ENCODE measurements around the gene SCARB2. TPM values are rescaled to one million over a fixed set of nuclear protein-coding genes. Genes with fewer than 3 reads are reported as not detected.

Gene SCARB2
- total RNA-seq, 1 donor, result 200 TPM

GRCh38 chr4:76200771-76201231 lies 12.8 kb downstream of the SCARB2 start:
- no peaks in the 10 kb centered on the region for H3K27me3 ChIP-seq (ENCODE audit: insufficient read depth, low read length)
- H3K79me2 ChIP-seq (ENCODE audit: insufficient read depth, low read length), result peaks cover 79% of the 10 kb centered on the region
- no peaks in the 10 kb centered on the region for H3K9me3 ChIP-seq (ENCODE audit: low read depth, low read length)
- H3K27ac ChIP-seq (ENCODE audit: low read depth, low read length), result peak overlapping the region; percentile 88
- H3K36me3 ChIP-seq (ENCODE audit: insufficient read depth, low read length), result no peaks in the 10 kb centered on the region
- H2AFZ ChIP-seq (ENCODE audit: low read length), result no peak overlapping the region
- H4K20me1 ChIP-seq (ENCODE audit: insufficient read depth, low read length), result peaks cover 5% of the 10 kb centered on the region
- H3K4me1 ChIP-seq (ENCODE audit: insufficient read depth, low read length), result peaks cover 53% of the 10 kb centered on the region
- no peak for TF ChIP-seq CTCF (IDR thresholded peaks at IDR 0.05; ENCODE audit: extremely low read depth, low read depth, low read length)
- peak overlapping the region; percentile 79 for H3K4me2 ChIP-seq (ENCODE audit: insufficient read depth, low read length)
- no peak for DNase-seq (ENCODE audit: insufficient read length, low spot score, missing footprints)
- no peak overlapping the region for H3K4me3 ChIP-seq (ENCODE audit: insufficient read depth, low read length)

GRCh38 chr4:76199664-76200211 lies 13.9 kb downstream of the SCARB2 start:
- peaks cover 62% of the 10 kb centered on the region for H3K4me1 ChIP-seq (ENCODE audit: insufficient read depth, low read length)

GRCh38 chr4:76198411-76199237 lies 15.0 kb downstream of the SCARB2 start:
- peak overlapping the region; percentile 88 for H3K27ac ChIP-seq (ENCODE audit: low read depth, low read length)
- H3K4me3 ChIP-seq (ENCODE audit: insufficient read depth, low read length), result peak overlapping the region; percentile 36
- DNase-seq (ENCODE audit: insufficient read length, low spot score, missing footprints), result no peak
- H2AFZ ChIP-seq (ENCODE audit: low read length), result no peak overlapping the region
- peaks cover 73% of the 10 kb centered on the region for H3K4me1 ChIP-seq (ENCODE audit: insufficient read depth, low read length)
- peaks cover 3% of the 10 kb centered on the region for H3K36me3 ChIP-seq (ENCODE audit: insufficient read depth, low read length)
- H3K79me2 ChIP-seq (ENCODE audit: insufficient read depth, low read length), result peaks cover 69% of the 10 kb centered on the region
- H3K27me3 ChIP-seq (ENCODE audit: insufficient read depth, low read length), result no peaks in the 10 kb centered on the region
- H4K20me1 ChIP-seq (ENCODE audit: insufficient read depth, low read length), result peaks cover 3% of the 10 kb centered on the region
- TF ChIP-seq CTCF (IDR thresholded peaks at IDR 0.05; ENCODE audit: extremely low read depth, low read depth, low read length), result no peak
- no peaks in the 10 kb centered on the region for H3K9me3 ChIP-seq (ENCODE audit: low read depth, low read length)
- H3K4me2 ChIP-seq (ENCODE audit: insufficient read depth, low read length), result peak overlapping the region; percentile 79

More at GRCh38 chr4:76199664-76200211, 13.9 kb downstream of the SCARB2 start:
- H3K27me3 ChIP-seq (ENCODE audit: insufficient read depth, low read length), result no peaks in the 10 kb centered on the region
- no peaks in the 10 kb centered on the region for H3K36me3 ChIP-seq (ENCODE audit: insufficient read depth, low read length)
- TF ChIP-seq CTCF (IDR thresholded peaks at IDR 0.05; ENCODE audit: extremely low read depth, low read depth, low read length), result peak; percentile 21
- H4K20me1 ChIP-seq (ENCODE audit: insufficient read depth, low read length), result peaks cover 3% of the 10 kb centered on the region
- DNase-seq (ENCODE audit: insufficient read length, low spot score, missing footprints), result no peak
- no peaks in the 10 kb centered on the region for H3K9me3 ChIP-seq (ENCODE audit: low read depth, low read length)
- peak overlapping the region; percentile 38 for H3K4me3 ChIP-seq (ENCODE audit: insufficient read depth, low read length)
- H3K27ac ChIP-seq (ENCODE audit: low read depth, low read length), result peak overlapping the region; percentile 88
- H2AFZ ChIP-seq (ENCODE audit: low read length), result peak overlapping the region; percentile 39
- H3K4me2 ChIP-seq (ENCODE audit: insufficient read depth, low read length), result peak overlapping the region; percentile 79
- peaks cover 76% of the 10 kb centered on the region for H3K79me2 ChIP-seq (ENCODE audit: insufficient read depth, low read length)

- H2AFZ ChIP-seq (ENCODE audit: low read length), result no peak overlapping the region
- peak overlapping the region; percentile 88 for H3K27ac ChIP-seq (ENCODE audit: low read depth, low read length)
- no peak for TF ChIP-seq CTCF (IDR thresholded peaks at IDR 0.05; ENCODE audit: extremely low read depth, low read depth, low read length)
- peaks cover 78% of the 10 kb centered on the region for H3K4me1 ChIP-seq (ENCODE audit: insufficient read depth, low read length)
- peaks cover 9% of the 10 kb centered on the region for H3K36me3 ChIP-seq (ENCODE audit: insufficient read depth, low read length)
- peaks cover 3% of the 10 kb centered on the region for H4K20me1 ChIP-seq (ENCODE audit: insufficient read depth, low read length)
- peak overlapping the region; percentile 79 for H3K4me2 ChIP-seq (ENCODE audit: insufficient read depth, low read length)
- H3K27me3 ChIP-seq (ENCODE audit: insufficient read depth, low read length), result no peaks in the 10 kb centered on the region
- no peaks in the 10 kb centered on the region for H3K9me3 ChIP-seq (ENCODE audit: low read depth, low read length)
- peak overlapping the region; percentile 36 for H3K4me3 ChIP-seq (ENCODE audit: insufficient read depth, low read length)
- DNase-seq (ENCODE audit: insufficient read length, low spot score, missing footprints), result no peak
- H3K79me2 ChIP-seq (ENCODE audit: insufficient read depth, low read length), result peaks cover 69% of the 10 kb centered on the region
These were observed 15.6 kb downstream of the SCARB2 start for GRCh38 chr4:76197971-76198410.

All from osteoblast (primary cell).